ENCODE results near the gene FHOD1. TPM values are rescaled to one million over a fixed set of nuclear protein-coding genes. Genes with fewer than 3 reads are reported as not detected.

Gene FHOD1
- total RNA-seq, 4 donors from 2014 or later: 1.9 to 7.4 (median 5.3) TPM

- no peak overlapping the region for H3K4me3 ChIP-seq
- intact Hi-C loops (cut with DNase I): no loop called here
- no peaks in the 10 kb centered on the region for H3K9me3 ChIP-seq
- 43 to 48% methylated on average over 7 to 8 of the region's 10 CpGs for WGBS, 2 donors
- DNase-seq: no peak
- no peaks in the 10 kb centered on the region for H3K27me3 ChIP-seq
- peaks cover 20 to 61% (median 45%) of the 10 kb centered on the region in 3 donors for H3K4me1 ChIP-seq
- peak overlapping the region; percentile 28 to 80 (median 51) for H3K27ac ChIP-seq
- TF ChIP-seq CTCF (IDR thresholded peaks at IDR 0.05): no peak
- TF ChIP-seq POLR2A (IDR thresholded peaks at IDR 0.05): no peak
- peaks cover 15 to 35% (median 18%) of the 10 kb centered on the region in 3 donors for H3K36me3 ChIP-seq
These were observed 6.0 kb downstream of the FHOD1 start for GRCh38 chr16:67241008-67241900.

GRCh38 chr16:67240506-67240905 lies 6.8 kb downstream of the FHOD1 start:
- no peaks in the 10 kb centered on the region for H3K9me3 ChIP-seq
- H3K27ac ChIP-seq: peak overlapping the region; percentile 28 to 80 (median 51)
- no peak for DNase-seq
- intact Hi-C loops (cut with DNase I): no loop called here
- WGBS, 2 donors: 34 to 81% methylated on average over 3 to 4 of the region's 4 CpGs
- peaks cover 15 to 53% (median 38%) of the 10 kb centered on the region in 3 donors for H3K4me1 ChIP-seq
- H3K27me3 ChIP-seq: no peaks in the 10 kb centered on the region
- no peak overlapping the region for H3K4me3 ChIP-seq
- peaks cover 15 to 42% (median 25%) of the 10 kb centered on the region in 3 donors for H3K36me3 ChIP-seq
- no peak for TF ChIP-seq POLR2A (IDR thresholded peaks at IDR 0.05)
- no peak for TF ChIP-seq CTCF (IDR thresholded peaks at IDR 0.05)

- Histone ChIP-seq H3K27ac (no peak overlapping the region), H3K9me3 (no peaks in the 10 kb centered on the region), H3K36me3 (peaks cover 15 to 58% (median 28%) of the 10 kb centered on the region in 3 donors), H3K4me1 (peaks cover 0 to 38% (median 22%) of the 10 kb centered on the region in 3 donors), H3K4me3 (no peak overlapping the region), H3K27me3 (no peaks in the 10 kb centered on the region)
- WGBS, 2 donors: 96 to 97% methylated on average over 5 to 6 of the region's 9 CpGs
- intact Hi-C loops (cut with DNase I): no loop called here
- no peak for TF ChIP-seq POLR2A (IDR thresholded peaks at IDR 0.05)
- TF ChIP-seq CTCF (IDR thresholded peaks at IDR 0.05): no peak
- no peak for DNase-seq
These were observed 8.3 kb downstream of the FHOD1 start for GRCh38 chr16:67238806-67239470.

GRCh38 chr16:67238278-67238575 lies 9.1 kb downstream of the FHOD1 start:
- Histone ChIP-seq H3K27ac (no peak overlapping the region), H3K9me3 (no peaks in the 10 kb centered on the region), H3K4me1 (peaks cover 0 to 30% (median 17%) of the 10 kb centered on the region in 3 donors), H3K36me3 (peaks cover 15 to 65% (median 29%) of the 10 kb centered on the region in 3 donors), H3K27me3 (no peaks in the 10 kb centered on the region), H3K4me3 (no peak overlapping the region)
- intact Hi-C loops (cut with DNase I): no loop called here
- 100% methylated on average over 1 of the region's 3 CpGs; no CpG with 5 or more reads in 1 of the 2 donors for WGBS, 2 donors
- no peak for TF ChIP-seq POLR2A (IDR thresholded peaks at IDR 0.05)
- no peak for TF ChIP-seq CTCF (IDR thresholded peaks at IDR 0.05)
- no peak for DNase-seq
